GM12864 (cell line): ENCODE results near the gene RAX.

Source experiments
- DNase-seq: peaks from one replicate; pipeline ENCODE4 v3.0.0-alpha.2; 2011; ENCODE audit warnings: low read depth
- H3K4me3 ChIP-seq: 2 replicates; pipeline ENCODE4 v1.5.1; 2011; ENCODE audit warnings: mild to moderate bottlenecking, low read depth, low read length, control low read depth
- CTCF ChIP-seq: IDR thresholded peaks from 2 replicates; pipeline ENCODE4 v1.5.1; 2011; ENCODE audit warnings: low read depth, mild to moderate bottlenecking, moderate library complexity, low read length, control low read depth, inconsistent platforms; ENCODE audit errors: missing control alignments

The RAX gene

GRCh38 chr18:59274533-59274928 is 1.3 kb upstream of the RAX start:
- DNase-seq, result no peak
- no peak overlapping the region for H3K4me3 ChIP-seq
- no peak for TF ChIP-seq CTCF

- no peak overlapping the region for H3K4me3 ChIP-seq
- no peak for DNase-seq
- TF ChIP-seq CTCF, result no peak
Measured at GRCh38 chr18:59273759-59274532, 692 bp upstream of the RAX start.

GRCh38 chr18:59272221-59272888 is 899 bp downstream of the RAX start:
- no peak for DNase-seq
- TF ChIP-seq CTCF, result no peak
- H3K4me3 ChIP-seq, result no peak overlapping the region

- DNase-seq, result no peak
- H3K4me3 ChIP-seq, result no peak overlapping the region
- TF ChIP-seq CTCF, result no peak
Measured at GRCh38 chr18:59271606-59272220, 1.5 kb downstream of the RAX start.

GRCh38 chr18:59270689-59271257 is 2.5 kb downstream of the RAX start:
- H3K4me3 ChIP-seq, result no peak overlapping the region
- TF ChIP-seq CTCF, result no peak
- no peak for DNase-seq

GRCh38 chr18:59269563-59270119 is 3.6 kb downstream of the RAX start:
- no peak for DNase-seq
- H3K4me3 ChIP-seq, result no peak overlapping the region
- no peak for TF ChIP-seq CTCF
